HCT116 (cell line): ENCODE data around the gene APOB. TPM values are rescaled to one million over a fixed set of nuclear protein-coding genes. Genes with fewer than 3 reads are reported as not detected.

Experiments
- ATAC-seq: fragments of 200-7000 bp; cut with Tn5 transposase; 2 replicates; pipeline ENCODE4 v1.9.1; 2020; ENCODE audit warnings: mild to moderate bottlenecking, moderate library complexity
- BruUV-seq: library from RNA; stranded (reverse); fragments of 400-500 nt; replicated peaks from 2 replicates; lab custom pipeline; 2021; lab: Mats Ljungman, UMichigan
- CTCF ChIA-PET: fragments of 300-600 bp; sonication (Branson Sonifier 250); formaldehyde crosslinking; loops from one replicate; lab custom pipeline; 2021; ENCODE audit warnings: antibody characterized with exemption; lab: Charles Lee
- POLR2A ChIA-PET: fragments of 300-600, 350-600 bp; sonication (Branson Sonifier 250); formaldehyde crosslinking; loops from one replicate; lab custom pipeline; 2021; ENCODE audit warnings: antibody characterized with exemption; lab: Charles Lee
- RAD21 ChIA-PET, 2 experiments: fragments of 300-600 bp; sonication (Branson Sonifier 250); formaldehyde crosslinking; loops; one replicate each; lab custom pipeline; 2023; ENCODE audit warnings: low total read pairs in 2 of 2; ENCODE audit not compliant: uncharacterized antibody in 2 of 2, unreplicated experiment in 2 of 2, low non-redundant PET in 1 of 2; lab: Charles Lee
- DNase-seq: peaks from one replicate; pipeline ENCODE4 v3.0.0-alpha.2; 2010; ENCODE audit warnings: low read depth, low spot score
- H2AFZ ChIP-seq: fragments of 200-600 bp; shearing (Covaris generic), sonication (generic); 2 replicates; pipeline ENCODE4 v1.6.1; 2017; ENCODE audit warnings: low read depth, mixed run types, mixed read lengths, antibody characterized with exemption, low read length; ENCODE audit not compliant: poor library complexity, severe bottlenecking
- H3K27ac ChIP-seq: 2 replicates; pipeline ENCODE4 v1.5.1; 2012; ENCODE audit warnings: low read depth, low read length
- H3K27me3 ChIP-seq: fragments of 200-600 bp; sonication (generic); 2 replicates; pipeline ENCODE4 v1.6.1; 2016; ENCODE audit warnings: mixed run types, low read length, mixed read lengths; ENCODE audit not compliant: insufficient read depth
- H3K36me3 ChIP-seq, 2 experiments: fragments of 200-500 bp in 1 of 2; fragments of 200-600 bp in 1 of 2; sonication (Bioruptor generic) in 1 of 2; sonication (generic) in 1 of 2; 2 replicates each; pipeline versions ENCODE4 v1.5.1 to v1.6.1; 2014 to 2016; ENCODE audit warnings: low read length in 2 of 2, inconsistent platforms in 1 of 2, mixed read lengths in 1 of 2, mixed run types in 1 of 2; ENCODE audit not compliant: insufficient read depth in 2 of 2, control insufficient read depth in 1 of 2
- H3K4me1 ChIP-seq, 2 experiments: fragments of 200-600 bp in 1 of 2; sonication (generic) in 1 of 2; 2 replicates each; pipeline versions ENCODE4 v1.5.1 to v1.6.1; 2012 to 2017; ENCODE audit warnings: low read length in 2 of 2, inconsistent platforms in 1 of 2, mild to moderate bottlenecking in 1 of 2, mixed read lengths in 1 of 2, mixed run types in 1 of 2, moderate library complexity in 1 of 2; ENCODE audit not compliant: insufficient read depth in 2 of 2, control insufficient read depth in 1 of 2
- H3K4me2 ChIP-seq: fragments of 200-600 bp; sonication (generic); 2 replicates; pipeline ENCODE4 v1.6.1; 2017; ENCODE audit warnings: mixed run types, low read length, mixed read lengths
- H3K4me3 ChIP-seq, 2 experiments: fragments of 200-600 bp in 1 of 2; sonication (generic) in 1 of 2; replicated peaks in 1 of 2; 2 replicates each; pipeline ENCODE4 v1.5.1; 2011 to 2016; ENCODE audit warnings: low read length in 2 of 2, control low read depth in 1 of 2, low read depth in 1 of 2, mild to moderate bottlenecking in 1 of 2, mixed read lengths in 1 of 2, mixed run types in 1 of 2
- H3K79me2 ChIP-seq: fragments of 200-600 bp; sonication (generic); 2 replicates; pipeline ENCODE4 v1.6.1; 2017; ENCODE audit warnings: mild to moderate bottlenecking, mixed run types, low read length, moderate library complexity, mixed read lengths; ENCODE audit not compliant: insufficient read depth
- H3K9ac ChIP-seq: fragments of 200-600 bp; sonication (generic); 2 replicates; pipeline ENCODE4 v1.6.1; 2016; ENCODE audit warnings: low read length, mixed read lengths
- H3K9me2 ChIP-seq: fragments of 200-600 bp; sonication (generic), shearing (Covaris generic); 2 replicates; pipeline ENCODE4 v1.6.1; 2017; ENCODE audit warnings: mixed run types, mild to moderate bottlenecking, moderate library complexity; ENCODE audit not compliant: insufficient read depth
- H3K9me3 ChIP-seq, 2 experiments: fragments of 200-500 bp in 1 of 2; fragments of 200-600 bp in 1 of 2; sonication (Bioruptor generic) in 1 of 2; sonication (generic) in 1 of 2; 2 replicates each; pipeline ENCODE4 v1.6.1; 2014 to 2017; ENCODE audit warnings: low read length in 2 of 2, mixed read lengths in 2 of 2, inconsistent platforms in 1 of 2, low read depth in 1 of 2, mild to moderate bottlenecking in 1 of 2, mixed run types in 1 of 2, moderate library complexity in 1 of 2; ENCODE audit not compliant: control insufficient read depth in 1 of 2, insufficient read depth in 1 of 2
- H4K20me1 ChIP-seq: fragments of 200-600 bp; sonication (generic), shearing (Covaris generic); 2 replicates; pipeline ENCODE4 v1.6.1; 2017; ENCODE audit warnings: mixed run types, mild to moderate bottlenecking, moderate library complexity; ENCODE audit not compliant: insufficient read depth
- ATF3 ChIP-seq: IDR thresholded peaks from 2 replicates; pipeline ENCODE4 v1.6.1; 2012
- CBX3 ChIP-seq: IDR thresholded peaks from 2 replicates; pipeline ENCODE4 v1.6.1; 2012; ENCODE audit warnings: low read depth
- ELF1 ChIP-seq: IDR thresholded peaks from 2 replicates; pipeline ENCODE4 v1.6.1; 2012; ENCODE audit warnings: low read depth, borderline replicate concordance
- EZH2 ChIP-seq: fragments of 200-600 bp; sonication (generic); IDR thresholded peaks from 2 replicates; pipeline ENCODE4 v1.6.1; 2017; ENCODE audit warnings: antibody characterized with exemption, mixed run types
- JUND ChIP-seq: IDR thresholded peaks from 2 replicates; pipeline ENCODE4 v1.6.1; 2012
- MAX ChIP-seq: IDR thresholded peaks from 2 replicates; pipeline ENCODE4 v1.6.1; 2012
- POLR2AphosphoS5 ChIP-seq: IDR thresholded peaks from 2 replicates; pipeline ENCODE4 v1.6.1; 2011; ENCODE audit warnings: mild to moderate bottlenecking, low read depth, low read length, moderate library complexity
- RAD21 ChIP-seq: IDR thresholded peaks from 2 replicates; pipeline ENCODE4 v1.6.1; 2012; ENCODE audit warnings: low read depth, mild to moderate bottlenecking
- SP1 ChIP-seq: IDR thresholded peaks from 2 replicates; pipeline ENCODE4 v1.6.1; 2012; ENCODE audit warnings: low read depth
- SRF ChIP-seq: IDR thresholded peaks from 2 replicates; pipeline ENCODE4 v1.6.1; 2012; ENCODE audit warnings: low read depth
- TCF7L2 ChIP-seq: IDR thresholded peaks from 2 replicates; pipeline ENCODE4 v1.7.0; 2011; ENCODE audit warnings: borderline replicate concordance, inconsistent platforms; ENCODE audit not compliant: insufficient read depth, insufficient read length; ENCODE audit errors: extremely low read depth
- ZFX ChIP-seq: fragments of 450-650 bp; IDR thresholded peaks from 2 replicates; pipeline ENCODE4 v1.6.1; 2017
- ZNF274 ChIP-seq: fragments of 200-500 bp; sonication (Bioruptor generic); IDR thresholded peaks from 2 replicates; pipeline ENCODE4 v1.6.1; 2014; ENCODE audit warnings: mild to moderate bottlenecking, low read depth, low read length, inconsistent platforms
- intact Hi-C: fragments of 100-400 bp; cut with micrococcal nuclease; formaldehyde crosslinking; loops from 2 replicates; pipeline ENCODE4 v1.10.0; 2022
- total RNA-seq: library from RNA; stranded (reverse); gene quantifications from one replicate; pipeline ENCODE4 v1.2.1, GENCODE V29; 2021; ENCODE audit not compliant: unreplicated experiment
- TF ChIP-seq, protein P1 (sequence below), 3 experiments: fragments of 200-600 bp in 1 of 3; sonication (generic) in 1 of 3; IDR thresholded peaks in 2 of 3; conservative IDR thresholded peaks in 1 of 3; 2 replicates each; pipeline ENCODE4 v1.5.1; 2012 to 2017; ENCODE audit warnings: low read depth in 2 of 3, low read length in 2 of 3, antibody characterized with exemption in 1 of 3, borderline replicate concordance in 1 of 3, control low read depth in 1 of 3, mild to moderate bottlenecking in 1 of 3, mixed read lengths in 1 of 3, mixed run types in 1 of 3, moderate library complexity in 1 of 3; ENCODE audit not compliant: insufficient read depth in 1 of 3

Gene APOB
- total RNA-seq, 1 experiment from 2014 or later, result 1.6 TPM

- no peak for DNase-seq
- intact Hi-C loops, result no loop called here
- RAD21 ChIA-PET, result no interaction called here
- no peak overlapping the region for H2AFZ ChIP-seq
- H3K27ac ChIP-seq, result no peak overlapping the region
- no peaks in the 10 kb centered on the region for H3K79me2 ChIP-seq
- H4K20me1 ChIP-seq, result no peaks in the 10 kb centered on the region
- TF ChIP-seq POLR2AphosphoS5 (no peak), SP1 (no peak), RAD21 (no peak), ELF1 (no peak), ATF3 (no peak), JUND (no peak), ZNF274 (no peak), ZFX (no peak), MAX (no peak), CBX3 (no peak), SRF (no peak), TCF7L2 (no peak), EZH2 (no peak)
- TF ChIP-seq, protein P1, sequence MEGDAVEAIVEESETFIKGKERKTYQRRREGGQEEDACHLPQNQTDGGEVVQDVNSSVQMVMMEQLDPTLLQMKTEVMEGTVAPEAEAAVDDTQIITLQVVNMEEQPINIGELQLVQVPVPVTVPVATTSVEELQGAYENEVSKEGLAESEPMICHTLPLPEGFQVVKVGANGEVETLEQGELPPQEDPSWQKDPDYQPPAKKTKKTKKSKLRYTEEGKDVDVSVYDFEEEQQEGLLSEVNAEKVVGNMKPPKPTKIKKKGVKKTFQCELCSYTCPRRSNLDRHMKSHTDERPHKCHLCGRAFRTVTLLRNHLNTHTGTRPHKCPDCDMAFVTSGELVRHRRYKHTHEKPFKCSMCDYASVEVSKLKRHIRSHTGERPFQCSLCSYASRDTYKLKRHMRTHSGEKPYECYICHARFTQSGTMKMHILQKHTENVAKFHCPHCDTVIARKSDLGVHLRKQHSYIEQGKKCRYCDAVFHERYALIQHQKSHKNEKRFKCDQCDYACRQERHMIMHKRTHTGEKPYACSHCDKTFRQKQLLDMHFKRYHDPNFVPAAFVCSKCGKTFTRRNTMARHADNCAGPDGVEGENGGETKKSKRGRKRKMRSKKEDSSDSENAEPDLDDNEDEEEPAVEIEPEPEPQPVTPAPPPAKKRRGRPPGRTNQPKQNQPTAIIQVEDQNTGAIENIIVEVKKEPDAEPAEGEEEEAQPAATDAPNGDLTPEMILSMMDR (IDR thresholded peaks at IDR 0.05 in 2 of 3, conservative IDR thresholded peaks at IDR 0.05 in 1 of 3; ENCODE audit: borderline replicate concordance in 1 of 3, insufficient read depth in 1 of 3, low read depth in 2 of 3, low read length in 2 of 3), result no peak
- TF ChIP-seq, all 23 proteins: peak for 0
- H3K9me2 ChIP-seq, result no peaks in the 10 kb centered on the region
- H3K9ac ChIP-seq, result no peak overlapping the region
- no peaks in the 10 kb centered on the region for H3K9me3 ChIP-seq
- no peaks in the 10 kb centered on the region for H3K36me3 ChIP-seq
- H3K27me3 ChIP-seq, result 0 out of 2 replicates have a peak, but pooled peaks cover 3% of the 10 kb centered on the region
- no peak overlapping the region for H3K4me3 ChIP-seq
- no peak overlapping the region for H3K4me2 ChIP-seq
- H3K4me1 ChIP-seq, result no peaks in the 10 kb centered on the region
- no TSS peak for BruUV-seq
- ATAC-seq, result no peak
- ChIA-PET POLR2A (no interaction called here), CTCF (no interaction called here)
These were observed 66.2 kb downstream of the APOB start for GRCh38 chr2:20977520-20978180.
